ENCODE data around the gene MSMP.

MSMP gene

GRCh38 chr9:35740243-35740642 is 13.8 kb downstream of the MSMP start:
- H3K27me3 ChIP-seq (ENCODE audit: insufficient read depth, poor library complexity, severe bottlenecking): no peaks in the 10 kb centered on the region
- TF ChIP-seq CTCF (IDR thresholded peaks at IDR 0.05; ENCODE audit: insufficient read depth, low read length) (no peak), GABPA (IDR thresholded peaks at IDR 0.05; ENCODE audit: low read depth) (no peak), SPI1 (IDR thresholded peaks at IDR 0.05; ENCODE audit: borderline replicate concordance, low read depth) (no peak), POLR2AphosphoS5 (IDR thresholded peaks at IDR 0.05; ENCODE audit: low read depth) (no peak), REST (IDR thresholded peaks at IDR 0.05; ENCODE audit: insufficient replicate concordance, low read depth) (no peak)

GRCh38 chr9:35738924-35739323 is 15.2 kb downstream of the MSMP start:
- DNase-seq (ENCODE audit: low read depth in 1 of 2, low spot score in 1 of 2): no peak
- TF ChIP-seq SPI1 (IDR thresholded peaks at IDR 0.05; ENCODE audit: borderline replicate concordance, low read depth) (no peak), REST (IDR thresholded peaks at IDR 0.05; ENCODE audit: insufficient replicate concordance, low read depth) (no peak), POLR2AphosphoS5 (IDR thresholded peaks at IDR 0.05; ENCODE audit: low read depth) (no peak), GABPA (IDR thresholded peaks at IDR 0.05; ENCODE audit: low read depth) (no peak), CTCF (IDR thresholded peaks at IDR 0.05; ENCODE audit: insufficient read depth, low read length) (no peak)
- Histone ChIP-seq H3K4me3 (replicated peaks; ENCODE audit: insufficient read depth, low read length) (no peak overlapping the region), H3K27me3 (ENCODE audit: insufficient read depth, poor library complexity, severe bottlenecking) (no peaks in the 10 kb centered on the region), H3K27ac (replicated peaks) (no peak overlapping the region)

More at GRCh38 chr9:35740243-35740642, 13.8 kb downstream of the MSMP start:
- Histone ChIP-seq H3K4me3 (replicated peaks; ENCODE audit: insufficient read depth, low read length) (no peak overlapping the region), H3K27ac (replicated peaks) (no peak overlapping the region)
- no peak for DNase-seq (ENCODE audit: low read depth in 1 of 2, low spot score in 1 of 2)

- no peak overlapping the region for H3K4me3 ChIP-seq (replicated peaks; ENCODE audit: insufficient read depth, low read length)
- TF ChIP-seq REST (IDR thresholded peaks at IDR 0.05; ENCODE audit: insufficient replicate concordance, low read depth): no peak
- no peak for TF ChIP-seq GABPA (IDR thresholded peaks at IDR 0.05; ENCODE audit: low read depth)
- DNase-seq (ENCODE audit: low read depth in 1 of 2, low spot score in 1 of 2): no peak
- H3K27ac ChIP-seq (replicated peaks): no peak overlapping the region
- H3K27me3 ChIP-seq (ENCODE audit: insufficient read depth, poor library complexity, severe bottlenecking): no peaks in the 10 kb centered on the region
These were observed 15.9 kb downstream of the MSMP start for GRCh38 chr9:35738186-35738585.

- Histone ChIP-seq H3K27ac (replicated peaks) (no peak overlapping the region), H3K4me3 (replicated peaks; ENCODE audit: insufficient read depth, low read length) (no peak overlapping the region), H3K27me3 (ENCODE audit: insufficient read depth, poor library complexity, severe bottlenecking) (no peaks in the 10 kb centered on the region)
- no peak for DNase-seq (ENCODE audit: low read depth in 1 of 2, low spot score in 1 of 2)
- no peak for TF ChIP-seq REST (IDR thresholded peaks at IDR 0.05; ENCODE audit: insufficient replicate concordance, low read depth)
- no peak for TF ChIP-seq SPI1 (IDR thresholded peaks at IDR 0.05; ENCODE audit: borderline replicate concordance, low read depth)
- no peak for TF ChIP-seq CTCF (IDR thresholded peaks at IDR 0.05; ENCODE audit: insufficient read depth, low read length)
- no peak for TF ChIP-seq GABPA (IDR thresholded peaks at IDR 0.05; ENCODE audit: low read depth)
- TF ChIP-seq POLR2AphosphoS5 (IDR thresholded peaks at IDR 0.05; ENCODE audit: low read depth): no peak
These were observed 16.9 kb downstream of the MSMP start for GRCh38 chr9:35737143-35737542.
